Measurements from ENCODE around the gene PON3. TPM values are rescaled to one million over a fixed set of nuclear protein-coding genes. Genes with fewer than 3 reads are reported as not detected.

Gene PON3
- total RNA-seq, 1 experiment from 2014 or later, result 1.2 TPM

DNA sequence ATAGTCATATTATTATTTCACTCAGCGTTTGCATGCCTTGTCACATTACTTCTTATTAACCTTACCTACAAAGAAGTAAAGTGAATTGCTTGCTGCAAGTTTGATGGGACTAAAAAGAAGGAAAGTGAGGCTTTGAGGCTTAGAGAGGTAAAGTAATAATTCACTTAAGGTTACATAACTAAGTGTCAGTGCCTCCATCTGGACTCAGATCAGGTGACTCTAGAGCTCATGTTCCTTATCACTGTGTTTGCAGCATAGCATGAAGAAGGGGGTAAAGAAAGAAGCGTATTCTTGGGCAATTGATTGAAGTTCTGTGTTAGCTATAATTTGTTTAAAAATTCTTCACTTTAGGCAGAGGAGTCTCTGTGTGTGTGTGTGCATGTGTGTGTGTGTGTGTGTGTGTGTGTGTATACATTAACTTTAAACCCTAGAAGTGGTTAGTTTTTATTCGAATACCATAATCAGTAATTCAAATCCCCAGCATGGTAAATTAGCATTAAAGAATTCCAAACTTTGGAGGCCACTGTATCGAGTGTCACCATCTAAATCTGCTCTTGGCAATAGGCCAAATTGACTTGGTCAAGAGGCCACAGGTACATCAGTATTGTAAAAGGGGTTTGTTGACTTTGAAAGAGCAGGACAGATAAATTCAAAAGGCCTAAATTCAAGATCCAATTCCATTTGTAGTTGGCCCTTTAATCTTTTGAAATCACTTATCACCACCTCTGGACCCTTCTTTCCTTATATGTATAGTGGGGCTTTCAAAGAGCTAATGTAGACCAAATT lies 2.2 kb upstream of the PON3 start:
- DNase-seq (ENCODE audit: low read depth, low spot score) (no peak), ATAC-seq (no peak)
- no peak for TF ChIP-seq SIN3A (IDR thresholded peaks at IDR 0.05; ENCODE audit: borderline replicate concordance, insufficient read depth, low read depth, low read length)
- TF ChIP-seq POLR2AphosphoS5 (IDR thresholded peaks at IDR 0.05; ENCODE audit: low read depth, low read length), result no peak
- no peak for TF ChIP-seq REST (IDR thresholded peaks at IDR 0.05; ENCODE audit: insufficient read depth in 1 of 2, low read depth in 2 of 2, low read length in 1 of 2)
- TF ChIP-seq, protein P1, sequence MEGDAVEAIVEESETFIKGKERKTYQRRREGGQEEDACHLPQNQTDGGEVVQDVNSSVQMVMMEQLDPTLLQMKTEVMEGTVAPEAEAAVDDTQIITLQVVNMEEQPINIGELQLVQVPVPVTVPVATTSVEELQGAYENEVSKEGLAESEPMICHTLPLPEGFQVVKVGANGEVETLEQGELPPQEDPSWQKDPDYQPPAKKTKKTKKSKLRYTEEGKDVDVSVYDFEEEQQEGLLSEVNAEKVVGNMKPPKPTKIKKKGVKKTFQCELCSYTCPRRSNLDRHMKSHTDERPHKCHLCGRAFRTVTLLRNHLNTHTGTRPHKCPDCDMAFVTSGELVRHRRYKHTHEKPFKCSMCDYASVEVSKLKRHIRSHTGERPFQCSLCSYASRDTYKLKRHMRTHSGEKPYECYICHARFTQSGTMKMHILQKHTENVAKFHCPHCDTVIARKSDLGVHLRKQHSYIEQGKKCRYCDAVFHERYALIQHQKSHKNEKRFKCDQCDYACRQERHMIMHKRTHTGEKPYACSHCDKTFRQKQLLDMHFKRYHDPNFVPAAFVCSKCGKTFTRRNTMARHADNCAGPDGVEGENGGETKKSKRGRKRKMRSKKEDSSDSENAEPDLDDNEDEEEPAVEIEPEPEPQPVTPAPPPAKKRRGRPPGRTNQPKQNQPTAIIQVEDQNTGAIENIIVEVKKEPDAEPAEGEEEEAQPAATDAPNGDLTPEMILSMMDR (IDR thresholded peaks at IDR 0.05), result no peak
- TF ChIP-seq TCF7L2 (IDR thresholded peaks at IDR 0.05; ENCODE audit: low read depth, low read length), result no peak
- H3K36me3 ChIP-seq (ENCODE audit: control insufficient read depth, insufficient read depth, low read length), result no peaks in the 10 kb centered on the region
- peak overlapping the region in 1 of 2 experiments; percentile 58; a peak in 2 of 4 replicates for H3K4me3 ChIP-seq (ENCODE audit: low read depth in 2 of 2, low read length in 2 of 2)
- H3K27me3 ChIP-seq (ENCODE audit: control insufficient read depth, insufficient read depth, low read length), result no peaks in the 10 kb centered on the region
- CTCF ChIA-PET, result no interaction called here
- POLR2A ChIA-PET, result no interaction called here
- BruUV-seq (replicated peaks), result no TSS peak
- no peak overlapping the region for H3K27ac ChIP-seq (ENCODE audit: low read length)
- intact Hi-C loops (cut with micrococcal nuclease; ENCODE audit: unreplicated experiment), result loop anchor here (5.0 kb wide), 2 partner anchors 79 to 951 kb away; no protein-coding TSS in a partner anchor
- in situ Hi-C loops (cut with HindIII; ENCODE audit: low pct_unique_long_range_greater_than_20kb, low sequenced_read_pairs), result no loop called here
- no peaks in the 10 kb centered on the region for H3K4me1 ChIP-seq (ENCODE audit: control insufficient read depth, insufficient read depth, low read length)
- no peaks in the 10 kb centered on the region for H3K9me3 ChIP-seq (ENCODE audit: control insufficient read depth, insufficient read depth, low read depth, low read length)

- POLR2A ChIA-PET, result interaction anchor here (0.6 kb wide), 1 partner anchor 197 kb away, joined by 3 read pairs; no protein-coding TSS in a partner anchor
- no peaks in the 10 kb centered on the region for H3K9me3 ChIP-seq (ENCODE audit: control insufficient read depth, insufficient read depth, low read depth, low read length)
- CTCF ChIA-PET, result no interaction called here
- BruUV-seq (replicated peaks), result no TSS peak
- DNase-seq (ENCODE audit: low read depth, low spot score), result no peak
- no peak; the same call in 1 of the 2 replicates for ATAC-seq
- TF ChIP-seq POLR2AphosphoS5 (IDR thresholded peaks at IDR 0.05; ENCODE audit: low read depth, low read length) (no peak), SIN3A (IDR thresholded peaks at IDR 0.05; ENCODE audit: borderline replicate concordance, insufficient read depth, low read depth, low read length) (no peak)
- TF ChIP-seq, protein P1 (IDR thresholded peaks at IDR 0.05), result no peak
- intact Hi-C loops (cut with micrococcal nuclease; ENCODE audit: unreplicated experiment), result loop anchor here (5.0 kb wide), 2 partner anchors 80 to 950 kb away; no protein-coding TSS in a partner anchor
- H3K36me3 ChIP-seq (ENCODE audit: control insufficient read depth, insufficient read depth, low read length), result no peaks in the 10 kb centered on the region
- peak overlapping the region in 1 of 2 experiments; percentile 58; a peak in 2 of 4 replicates for H3K4me3 ChIP-seq (ENCODE audit: low read depth in 2 of 2, low read length in 2 of 2)
- no peaks in the 10 kb centered on the region for H3K4me1 ChIP-seq (ENCODE audit: control insufficient read depth, insufficient read depth, low read length)
- no peaks in the 10 kb centered on the region for H3K27me3 ChIP-seq (ENCODE audit: control insufficient read depth, insufficient read depth, low read length)
- H3K27ac ChIP-seq (ENCODE audit: low read length), result no peak overlapping the region
- in situ Hi-C loops (cut with HindIII; ENCODE audit: low pct_unique_long_range_greater_than_20kb, low sequenced_read_pairs), result no loop called here
Measured at GRCh38 chr7:95397381-95397780, 1.2 kb upstream of the PON3 start.

All from Panc1 (cell line).